Tibial nerve (tissue), 4 donors: ENCODE data around the gene TMC4.

Experiments
- CTCF ChIP-seq, 5 experiments: fragments of 200-600 bp in 3 of 5; fragments of 450-650 bp in 2 of 5; sonication (generic) in 3 of 5; IDR thresholded peaks; one replicate each; pipeline ENCODE4 v1.5.1; 2016 to 2019; ENCODE audit warnings: antibody characterized with exemption in 5 of 5, mild to moderate bottlenecking in 3 of 5, moderate library complexity in 2 of 5
- EP300 ChIP-seq, 2 donors: sonication (generic); formaldehyde crosslinking; IDR thresholded peaks; one replicate each; pipeline ENCODE4 v1.6.1; 2017; ENCODE audit warnings: antibody characterized with exemption in 2 of 2, mild to moderate bottlenecking in 1 of 2
- POLR2A ChIP-seq, 2 donors: fragments of 450-650 bp; IDR thresholded peaks; one replicate each; pipeline ENCODE4 v1.6.1; 2017; ENCODE audit warnings: antibody characterized with exemption in 2 of 2, mild to moderate bottlenecking in 2 of 2, moderate library complexity in 2 of 2

DNA sequence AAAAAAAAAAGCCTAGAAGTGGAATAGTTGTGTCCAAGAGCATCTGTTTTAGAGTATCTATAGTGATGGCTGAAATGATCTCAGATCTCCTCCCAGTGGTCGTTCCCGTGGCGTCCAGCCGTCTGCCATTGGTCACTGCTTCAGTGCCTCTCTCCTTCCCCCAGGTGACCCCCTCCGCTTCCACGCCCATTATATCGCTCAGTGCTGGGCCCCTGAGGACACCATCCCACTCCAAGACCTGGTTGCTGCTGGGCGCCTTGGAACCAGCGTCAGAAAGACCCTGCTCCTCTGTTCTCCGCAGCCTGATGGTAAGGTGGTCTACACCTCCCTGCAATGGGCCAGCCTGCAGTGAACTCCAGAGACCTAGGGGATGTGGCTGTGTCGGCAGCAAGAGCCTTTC lies 20.1 kb upstream of the TMC4 start:
- TF ChIP-seq CTCF (IDR thresholded peaks at IDR 0.05), result no peak
- TF ChIP-seq POLR2A (IDR thresholded peaks at IDR 0.05), result no peak
- TF ChIP-seq EP300 (IDR thresholded peaks at IDR 0.05), result no peak
